BE2C (cell line): ENCODE results near the gene RPL21.
A peak's percentile ranks its signal among the peaks of the same experiment; 100 is the strongest.

Source experiments
- DNase-seq: peaks from one replicate; pipeline ENCODE4 v3.0.0-alpha.2; 2020
- H3K27me3 ChIP-seq: fragments of 250-450 bp; sonication (Bioruptor Pico); 2 replicates; pipeline ENCODE4 v1.5.1; 2020; ENCODE audit warnings: mild to moderate bottlenecking
- H3K36me3 ChIP-seq: fragments of 250-450 bp; sonication (Bioruptor Pico); 2 replicates; pipeline ENCODE4 v1.5.1; 2020; ENCODE audit warnings: mild to moderate bottlenecking
- H3K4me1 ChIP-seq: fragments of 250-450 bp; sonication (Bioruptor Pico); 2 replicates; pipeline ENCODE4 v1.5.1; 2020
- H3K4me3 ChIP-seq: 2 replicates; pipeline ENCODE4 v1.5.1; 2011; ENCODE audit warnings: low read depth, low read length
- H3K9me3 ChIP-seq: fragments of 250-450 bp; sonication (Bioruptor Pico); 2 replicates; pipeline ENCODE4 v1.5.1; 2020
- CTCF ChIP-seq: IDR thresholded peaks from 2 replicates; pipeline ENCODE4 v1.5.1; 2012; ENCODE audit warnings: mild to moderate bottlenecking, low read depth, low read length

Gene RPL21

GRCh38 chr13:27279506-27279905, 28.1 kb downstream of the RPL21 start:
- no peak overlapping the region for H3K4me3 ChIP-seq
- DNase-seq: no peak
- H3K4me1 ChIP-seq: no peaks in the 10 kb centered on the region
- no peak for TF ChIP-seq CTCF
- no peaks in the 10 kb centered on the region for H3K27me3 ChIP-seq
- H3K36me3 ChIP-seq: no peaks in the 10 kb centered on the region
- no peaks in the 10 kb centered on the region for H3K9me3 ChIP-seq

- Histone ChIP-seq H3K36me3 (no peaks in the 10 kb centered on the region), H3K4me1 (no peaks in the 10 kb centered on the region), H3K4me3 (no peak overlapping the region), H3K9me3 (no peaks in the 10 kb centered on the region), H3K27me3 (no peaks in the 10 kb centered on the region)
- TF ChIP-seq CTCF: no peak
- no peak for DNase-seq
Observed at GRCh38 chr13:27280009-27280656, 28.8 kb downstream of the RPL21 start.

GRCh38 chr13:27280841-27281240, 29.5 kb downstream of the RPL21 start:
- Histone ChIP-seq H3K27me3 (no peaks in the 10 kb centered on the region), H3K4me1 (no peaks in the 10 kb centered on the region), H3K9me3 (no peaks in the 10 kb centered on the region), H3K4me3 (no peak overlapping the region), H3K36me3 (no peaks in the 10 kb centered on the region)
- DNase-seq: no peak
- TF ChIP-seq CTCF: no peak

- DNase-seq: no peak
- no peaks in the 10 kb centered on the region for H3K36me3 ChIP-seq
- H3K4me3 ChIP-seq: no peak overlapping the region
- no peaks in the 10 kb centered on the region for H3K9me3 ChIP-seq
- H3K27me3 ChIP-seq: no peaks in the 10 kb centered on the region
- TF ChIP-seq CTCF: peak; percentile 20; the same call in 1 of the 2 replicates
- H3K4me1 ChIP-seq: no peaks in the 10 kb centered on the region
Observed at GRCh38 chr13:27281420-27281819, 30.1 kb downstream of the RPL21 start.

GRCh38 chr13:27283906-27284493, 32.6 kb downstream of the RPL21 start:
- Histone ChIP-seq H3K9me3 (no peaks in the 10 kb centered on the region), H3K27me3 (no peaks in the 10 kb centered on the region), H3K4me3 (no peak overlapping the region), H3K4me1 (no peaks in the 10 kb centered on the region), H3K36me3 (no peaks in the 10 kb centered on the region)
- DNase-seq: no peak
- peak; percentile 42 for TF ChIP-seq CTCF

GRCh38 chr13:27288392-27288791, 37.0 kb downstream of the RPL21 start:
- no peak overlapping the region for H3K4me3 ChIP-seq

More at GRCh38 chr13:27288392-27288791, 37.0 kb downstream of the RPL21 start:
- H3K9me3 ChIP-seq: no peaks in the 10 kb centered on the region
- H3K27me3 ChIP-seq: peaks cover 5% of the 10 kb centered on the region
- DNase-seq: no peak
- H3K4me1 ChIP-seq: no peaks in the 10 kb centered on the region
- no peak for TF ChIP-seq CTCF
- no peaks in the 10 kb centered on the region for H3K36me3 ChIP-seq
